Fibroblast of skin of left biceps (primary cell): ENCODE data around the gene NCKIPSD.
A peak's percentile ranks its signal among the peaks of the same experiment; 100 is the strongest.
"Not testable (repeated sequence)": the region's sequence is repeated elsewhere in the genome, so short reads cannot be mapped to it uniquely, and the experiment has no call there.

ENCODE experiments used
- DNase-seq, 2 experiments: peaks; one replicate each; pipeline ENCODE4 v3.0.0-alpha.2; 2013; ENCODE audit warnings: low read depth in 2 of 2

NCKIPSD gene

DNA sequence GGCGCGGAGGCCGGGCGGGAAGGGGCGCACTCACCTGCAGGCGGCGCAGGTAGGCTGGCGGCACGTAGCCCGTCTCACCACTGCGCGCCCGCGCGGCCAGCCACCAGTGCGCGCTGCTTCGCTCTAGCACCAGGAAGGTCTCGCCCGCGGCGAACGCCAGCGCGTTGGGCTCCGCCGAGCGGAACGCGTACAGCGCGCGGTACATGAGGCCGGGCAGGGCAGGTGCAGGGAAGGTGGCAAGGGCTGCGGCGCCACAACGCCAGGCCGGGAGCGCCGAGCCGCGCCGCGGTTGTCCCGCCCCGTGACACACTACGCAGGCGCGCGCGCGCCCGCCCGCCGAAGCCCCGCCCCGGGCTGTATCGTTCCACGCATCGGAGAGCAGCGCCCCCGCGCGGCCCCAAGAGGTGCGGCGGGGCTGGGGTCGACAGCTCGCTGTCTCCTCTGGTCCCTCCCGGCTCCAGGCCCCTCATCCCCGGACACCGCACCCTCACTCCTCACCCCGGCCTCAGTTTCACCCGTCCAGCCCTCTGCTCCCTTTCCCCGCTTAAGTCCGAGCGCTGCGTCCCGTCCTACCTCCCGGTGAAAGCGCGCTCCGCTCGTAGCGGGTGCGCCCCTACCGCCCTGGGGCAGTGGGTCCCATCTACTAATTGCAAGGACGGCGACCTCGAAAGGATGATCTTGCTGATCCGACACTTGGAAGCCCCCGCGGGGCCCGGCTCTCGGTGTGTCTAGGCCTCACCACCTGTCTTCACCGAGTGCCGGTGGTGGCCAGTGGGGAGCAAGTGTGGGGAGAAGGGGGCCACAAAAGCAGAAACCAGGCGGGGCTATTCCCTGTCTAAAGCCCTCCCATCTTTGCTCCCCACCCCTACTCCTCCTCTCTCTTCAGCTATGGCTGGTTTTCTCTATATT is at the start of gene NCKIPSD:
Gene NCKIPSD (minus strand): TSS at position 313 of the 909 bp plus-strand sequence. CDS start 108 bp downstream, at position 205.
- peak; percentile 46 to 53 for DNase-seq

DNA sequence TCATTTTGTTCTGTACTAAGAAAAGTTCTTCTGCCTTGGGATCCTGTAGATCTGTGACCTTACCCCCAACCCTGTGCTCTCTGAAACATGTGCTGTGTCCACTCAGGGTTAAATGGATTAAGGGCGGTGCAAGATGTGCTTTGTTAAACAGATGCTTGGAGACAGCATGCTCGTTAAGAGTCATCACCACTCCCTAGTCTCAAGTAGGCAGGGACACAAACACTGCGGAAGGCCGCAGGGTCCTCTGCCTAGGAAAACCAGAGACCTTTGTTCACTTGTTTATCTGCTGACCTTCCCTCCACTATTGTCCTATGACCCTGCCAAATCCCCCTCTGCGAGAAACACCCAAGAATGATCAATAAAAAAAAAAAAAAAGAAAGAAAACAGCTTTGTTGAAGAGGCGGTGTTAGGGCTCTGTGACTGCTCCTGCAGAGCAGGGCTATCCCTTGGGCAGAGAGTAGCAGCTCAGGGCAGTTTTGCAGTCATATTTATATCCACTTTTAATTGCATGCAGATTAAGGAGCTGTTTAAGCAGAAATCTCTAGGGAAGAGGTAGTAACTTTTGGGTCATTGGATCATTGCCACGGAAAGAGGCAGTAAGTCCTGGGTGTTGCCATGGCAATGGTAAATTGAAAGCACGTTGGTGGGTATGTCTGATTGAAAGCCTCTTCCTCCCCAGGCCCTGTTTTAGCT is 49.5 kb upstream of the NCKIPSD start:
- peak; percentile 7 to 17 for DNase-seq

GRCh38 chr3:48734541-48734940 is 48.8 kb upstream of the NCKIPSD start:
- DNase-seq = not testable (repeated sequence)

DNA sequence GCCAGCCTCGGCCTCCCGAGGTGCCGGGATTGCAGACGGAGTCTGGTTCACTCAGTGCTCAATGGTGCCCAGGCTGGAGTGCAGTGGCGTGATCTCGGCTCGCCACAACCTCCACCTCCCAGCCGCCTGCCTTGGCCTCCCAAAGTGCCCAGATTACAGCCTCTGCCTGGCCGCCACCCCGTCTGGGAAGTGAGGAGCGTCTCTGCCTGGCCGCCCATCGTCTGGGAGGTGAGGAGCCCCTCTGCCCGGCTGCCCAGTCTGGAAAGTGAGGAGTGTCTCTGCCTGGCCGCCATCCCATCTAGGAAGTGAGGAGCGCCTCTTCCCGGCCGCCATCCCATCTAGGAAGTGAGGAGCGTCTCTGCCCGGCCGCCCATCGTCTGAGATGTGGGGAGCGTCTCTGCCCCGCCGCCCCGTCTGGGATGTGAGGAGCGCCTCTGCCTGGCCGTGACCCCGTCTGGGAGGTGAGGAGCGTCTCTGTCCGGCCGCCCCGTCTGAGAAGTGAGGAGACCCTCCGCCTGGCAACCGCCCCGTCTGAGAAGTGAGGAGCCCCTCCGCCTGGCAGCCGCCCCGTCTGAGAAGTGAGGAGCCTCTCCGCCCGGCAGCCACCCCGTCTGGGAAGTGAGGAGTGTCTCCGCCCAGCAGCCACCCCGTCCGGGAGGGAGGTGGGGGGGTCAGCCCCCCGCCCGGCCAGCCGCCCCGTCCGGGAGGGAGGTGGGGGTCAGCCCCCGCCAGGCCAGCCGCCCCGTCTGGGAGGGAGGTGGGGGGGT is 48.2 kb upstream of the NCKIPSD start:
- not testable (repeated sequence) for DNase-seq

GRCh38 chr3:48727511-48727910 is 41.8 kb upstream of the NCKIPSD start:
- no peak for DNase-seq

- DNase-seq = not testable (repeated sequence)
Observed at GRCh38 chr3:48725185-48725855, 39.6 kb upstream of the NCKIPSD start.

GRCh38 chr3:48723725-48724124 is 38.0 kb upstream of the NCKIPSD start:
- no peak for DNase-seq

DNA sequence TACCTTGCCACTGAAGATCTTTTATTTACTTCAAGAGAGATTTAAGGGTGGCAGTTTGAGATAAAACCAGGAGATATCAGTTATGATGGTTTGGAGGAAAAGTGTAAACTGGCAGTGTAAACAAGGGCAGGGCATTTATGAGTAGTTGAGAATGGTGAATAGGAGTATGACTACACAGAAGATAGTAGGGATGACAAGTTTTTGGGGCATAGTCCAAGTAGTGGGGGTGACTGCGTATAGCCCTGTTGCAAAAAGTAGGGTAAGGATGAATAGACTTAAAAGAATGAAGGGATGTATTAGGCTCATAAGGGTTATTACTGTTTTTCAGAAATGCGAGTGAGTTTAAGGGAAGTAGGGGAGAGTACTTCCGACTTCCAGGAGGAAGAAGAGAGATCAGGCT is 37.6 kb upstream of the NCKIPSD start:
- not testable (repeated sequence) for DNase-seq

- peak; percentile 92 for DNase-seq
Observed at GRCh38 chr3:48716982-48717746, 31.4 kb upstream of the NCKIPSD start, which contains the start of gene IP6K2. Gene IP6K2, minus strand, starts transcription at chr3:48717221. Its CDS starts 21,930 bp downstream, at chr3:48695291.

- DNase-seq = no peak
Observed at GRCh38 chr3:48716508-48716981, 30.8 kb upstream of the NCKIPSD start.

DNA sequence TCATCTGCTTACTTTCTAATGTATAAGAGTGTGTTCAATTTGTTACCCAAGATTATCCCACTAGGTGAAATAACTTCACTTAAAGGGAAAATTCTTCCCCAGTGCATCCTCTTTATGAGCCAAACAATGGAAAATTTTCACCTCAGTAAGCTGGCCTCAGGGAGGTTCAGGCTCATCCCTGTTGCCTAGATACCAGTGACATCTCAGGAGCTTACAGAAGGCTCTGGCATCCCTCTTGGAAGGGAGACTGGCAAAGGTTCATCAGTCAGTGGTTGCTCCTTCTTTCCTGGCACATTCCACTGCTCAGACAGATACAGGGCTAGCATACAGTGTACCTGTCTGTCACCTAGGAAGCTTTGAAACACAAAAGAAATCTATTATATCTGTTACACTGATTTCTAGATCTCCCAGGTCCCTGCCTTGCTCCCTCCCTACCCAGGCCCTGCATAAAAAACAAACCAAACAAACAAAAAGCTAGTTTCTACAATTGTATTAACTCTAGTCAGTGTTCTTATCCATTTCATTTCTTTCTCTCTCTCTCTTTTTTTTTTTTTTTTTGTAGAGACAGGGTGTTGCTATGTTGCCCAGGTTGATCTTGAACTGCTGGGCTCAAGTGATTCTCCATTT is 29.6 kb upstream of the NCKIPSD start:
- DNase-seq = no peak

DNA sequence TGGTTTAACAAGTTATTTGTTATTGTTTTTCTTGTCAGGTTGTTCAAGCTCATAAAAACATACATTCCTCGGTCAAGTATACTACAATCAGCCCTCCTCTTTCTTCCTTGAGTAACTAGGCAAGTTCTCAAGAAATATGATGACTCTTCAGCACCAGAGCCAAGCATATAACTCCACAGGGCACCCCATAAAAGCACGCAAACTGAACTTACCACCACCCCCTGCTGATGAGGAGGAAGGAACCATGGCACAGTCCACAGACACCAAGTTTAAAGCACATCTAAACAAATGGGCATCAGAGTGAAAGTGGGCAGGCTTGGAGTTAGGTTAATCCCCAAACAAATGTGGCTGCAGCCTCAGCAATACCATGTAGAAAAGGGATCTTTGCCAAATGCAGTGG is 26.0 kb upstream of the NCKIPSD start:
- no peak for DNase-seq

- no peak for DNase-seq
Observed at GRCh38 chr3:48709051-48709461, 23.3 kb upstream of the NCKIPSD start.

DNA sequence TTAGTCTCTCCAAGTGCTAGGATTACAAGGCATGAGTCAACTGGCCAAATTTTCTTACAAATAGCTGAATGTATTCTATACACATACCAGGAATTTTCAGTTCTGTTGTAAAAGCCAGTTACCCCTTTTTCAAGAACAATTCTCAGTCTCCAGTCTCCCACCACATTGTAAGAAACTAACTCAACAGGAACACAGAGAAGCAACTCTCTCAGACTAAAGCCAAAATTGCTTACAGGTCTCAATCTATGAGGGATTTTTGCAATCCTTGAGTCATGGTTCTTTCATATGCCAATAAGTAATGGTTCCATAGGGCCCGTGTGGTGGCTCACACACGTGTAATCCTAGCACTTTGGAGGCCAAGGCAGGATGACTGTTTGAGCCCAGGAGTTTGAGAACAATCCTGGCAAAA is 22.8 kb upstream of the NCKIPSD start:
- DNase-seq = no peak

GRCh38 chr3:48707157-48707556 is 21.4 kb upstream of the NCKIPSD start:
- DNase-seq = no peak

DNA sequence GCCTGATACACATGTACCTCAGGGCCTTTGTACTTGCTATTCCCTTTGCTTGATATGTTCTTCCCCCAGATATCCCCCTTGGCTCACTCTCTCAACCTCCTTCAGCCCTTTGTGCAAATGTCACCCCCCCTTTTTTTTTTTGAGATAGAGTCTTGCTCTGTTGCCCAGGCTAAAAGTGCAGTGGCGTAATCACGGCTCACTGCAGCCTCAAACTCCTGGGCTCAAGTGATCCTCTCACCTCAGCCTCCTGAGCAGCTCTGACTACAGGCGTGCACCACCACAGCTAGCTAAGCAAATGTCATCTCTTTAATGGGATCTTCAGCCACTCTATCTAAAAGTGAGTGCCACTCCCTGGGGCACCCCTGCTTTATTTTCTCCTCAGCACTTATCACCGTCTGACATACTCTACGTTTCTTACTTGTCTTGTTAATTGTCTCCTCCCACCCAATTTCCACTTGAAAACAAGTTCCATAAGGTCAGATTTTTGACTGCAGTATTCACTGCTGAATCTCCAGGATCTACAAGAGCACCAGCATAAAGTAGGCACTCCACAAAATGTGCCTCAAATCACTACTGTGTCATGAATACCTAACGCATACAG is 16.7 kb upstream of the NCKIPSD start:
- no peak for DNase-seq

DNA sequence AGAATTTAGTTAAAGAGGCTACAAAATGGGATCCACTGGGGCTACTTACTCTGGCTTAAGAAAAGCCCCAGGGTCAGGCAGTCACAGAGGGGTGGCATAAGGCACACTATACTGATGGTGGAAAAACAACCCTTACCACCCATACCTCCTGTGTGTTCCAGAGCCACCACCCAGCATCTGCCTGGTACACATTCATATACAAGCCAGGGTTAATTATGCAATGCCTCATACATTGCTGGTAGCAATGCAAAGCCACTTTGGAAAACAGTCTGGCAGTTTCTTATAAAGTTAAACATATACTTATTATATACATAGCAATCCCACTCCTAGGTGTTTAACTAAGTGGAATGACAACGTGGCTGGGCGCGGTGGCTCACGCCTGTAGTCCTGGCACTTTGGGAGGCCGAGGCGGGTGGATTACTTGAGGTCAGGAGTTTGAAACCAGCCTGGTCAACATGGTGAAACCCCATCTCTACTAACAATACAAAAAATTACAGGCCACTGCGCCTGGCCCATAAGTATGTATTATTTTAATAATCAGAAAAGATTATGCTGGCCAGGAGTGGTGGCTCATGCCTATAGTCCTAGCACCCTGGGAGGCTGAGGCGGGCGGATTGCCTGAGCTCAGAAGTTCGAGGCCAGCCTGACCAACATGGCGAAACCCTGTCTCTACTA is 15.2 kb upstream of the NCKIPSD start:
- DNase-seq = no peak

DNA sequence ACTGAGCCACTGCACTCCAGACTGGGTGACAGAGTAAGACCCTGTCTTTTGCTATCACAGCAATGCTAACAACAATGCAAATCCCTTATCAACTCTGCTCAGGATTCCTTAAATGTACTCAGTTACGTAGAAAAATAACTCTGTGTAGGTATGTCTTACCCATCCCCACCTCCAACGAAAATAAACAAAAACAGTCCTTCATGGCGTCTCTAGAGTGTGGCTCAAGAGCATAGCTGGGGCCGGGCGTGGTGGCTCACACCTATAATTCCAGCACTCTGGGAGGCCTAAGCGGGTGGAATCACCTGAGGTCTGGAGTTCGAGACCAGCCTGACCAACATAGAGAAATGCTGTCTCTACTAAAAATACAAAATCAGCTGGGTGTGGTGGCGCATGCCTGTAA is 13.2 kb upstream of the NCKIPSD start:
- no peak for DNase-seq

DNA sequence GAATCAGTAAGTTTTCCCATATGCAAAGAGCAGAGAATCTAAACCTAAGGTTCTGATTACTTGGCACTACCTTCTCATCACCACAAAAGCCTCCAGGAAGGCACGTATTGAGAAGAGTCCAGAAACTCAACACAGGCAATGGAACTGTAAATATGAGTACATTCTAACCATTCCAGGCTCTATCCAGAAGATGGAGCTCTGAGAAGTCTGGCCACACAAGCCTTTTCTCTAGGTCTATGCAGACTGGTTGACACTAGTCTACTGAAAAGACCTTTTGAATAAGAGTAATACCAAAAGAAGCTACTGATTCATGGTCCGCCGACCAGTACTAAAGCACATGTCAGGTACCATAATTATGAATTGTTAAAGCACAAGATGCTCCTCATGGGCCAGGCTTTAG is 12.2 kb upstream of the NCKIPSD start:
- no peak for DNase-seq
